Measurements from ENCODE around the gene LENEP. TPM values are rescaled to one million over a fixed set of nuclear protein-coding genes. Genes with fewer than 3 reads are reported as not detected.

The LENEP gene
- polyA plus RNA-seq, 2 of the 4 experiments (the other 2 are of a cell fraction): not detected

DNA sequence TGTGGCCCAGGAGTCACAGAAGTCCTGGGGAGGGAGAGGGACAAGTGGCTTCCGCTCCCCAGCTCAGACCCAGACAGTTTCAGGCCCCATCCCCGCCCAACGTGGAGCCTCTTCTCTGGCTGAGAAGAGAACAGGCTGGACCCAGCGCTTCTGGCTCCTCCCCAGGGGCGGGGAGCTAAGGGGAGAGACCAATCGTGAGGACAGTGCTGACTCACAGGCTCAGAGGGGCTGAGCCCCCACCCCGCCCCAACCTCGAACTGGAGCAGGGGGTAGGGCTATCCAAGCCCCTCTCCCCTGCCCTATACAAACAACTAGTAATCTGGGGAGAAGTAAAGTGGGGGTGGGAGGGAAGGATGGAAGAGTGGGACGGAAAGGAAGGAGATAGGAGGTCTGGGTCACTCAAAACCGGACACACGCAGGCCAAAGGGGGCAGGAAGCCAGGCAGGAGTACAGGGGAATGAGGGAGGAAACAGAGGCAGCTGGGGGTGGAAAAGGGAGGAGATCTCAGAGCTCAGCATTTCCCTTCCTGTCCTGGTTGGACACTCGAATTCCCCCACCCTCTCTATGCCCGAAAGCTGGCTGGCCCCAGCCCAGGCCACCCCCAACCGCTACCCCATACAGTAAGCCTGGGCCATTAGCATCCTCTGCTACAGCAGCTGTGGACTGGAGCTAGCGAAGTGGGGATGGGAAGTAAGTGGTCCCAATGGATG, 22.6 kb upstream of the LENEP start, which contains the start of gene SHC1:
Gene SHC1 (minus strand): TSS at position 117 of the 710 bp plus-strand sequence. CDS start 221 bp downstream, outside the sequence.
- Histone ChIP-seq H3K4me3 (peak within 1 kb of the TSS; percentile 65), H3K4me2 (peak within 1 kb of the TSS; percentile 99), H3K9me3 (no peaks in the 10 kb centered on the region), H3K27ac (peak within 1 kb of the TSS; percentile 98 to 100), H3K4me1 (peaks cover 41% of the 10 kb centered on the region)
- WGBS (ENCODE audit: missing lambda C conversion rate): 6% methylated on average over 8 of the region's 15 CpGs
- ChIA-PET CTCF (interaction anchor here (0.6 to 2.2 kb wide), 5 partner anchors 94 to 981 kb away, joined by 3 to 7 read pairs (median 3); no protein-coding TSS in a partner anchor), POLR2A (interaction anchor here (0.6 to 6.3 kb wide), 15 partner anchors 9 to 370 kb away, joined by 3 to 91 read pairs (median 6); partner anchors contain the start of genes ADAM15, FLAD1, LENEP and PBXIP1)
- FAIRE-seq (no peak), ATAC-seq (peak; percentile 54 to 74), DNase-seq (ENCODE audit: low read depth in 1 of 2, low spot score in 1 of 2) (peak; percentile 93 to 94)
- TF ChIP-seq MAFK (IDR thresholded peaks at IDR 0.05; ENCODE audit: partially characterized antibody): peak; percentile 63
- TF ChIP-seq, protein P1, sequence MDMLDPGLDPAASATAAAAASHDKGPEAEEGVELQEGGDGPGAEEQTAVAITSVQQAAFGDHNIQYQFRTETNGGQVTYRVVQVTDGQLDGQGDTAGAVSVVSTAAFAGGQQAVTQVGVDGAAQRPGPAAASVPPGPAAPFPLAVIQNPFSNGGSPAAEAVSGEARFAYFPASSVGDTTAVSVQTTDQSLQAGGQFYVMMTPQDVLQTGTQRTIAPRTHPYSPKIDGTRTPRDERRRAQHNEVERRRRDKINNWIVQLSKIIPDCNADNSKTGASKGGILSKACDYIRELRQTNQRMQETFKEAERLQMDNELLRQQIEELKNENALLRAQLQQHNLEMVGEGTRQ (IDR thresholded peaks at IDR 0.05): no peak
- no peak for TF ChIP-seq ESRRA (IDR thresholded peaks at IDR 0.05; ENCODE audit: borderline replicate concordance, low read length)
- peak; percentile 71; the same call in 1 of the 2 replicates for TF ChIP-seq TP53 (CRISPR knock-in tag; IDR thresholded peaks at IDR 0.05)
- no peak for TF ChIP-seq CHD4 (IDR thresholded peaks at IDR 0.05; ENCODE audit: borderline replicate concordance)
- no peak for TF ChIP-seq CBX8 (IDR thresholded peaks at IDR 0.05)
- peak; percentile 83; the same call in 1 of the 2 replicates for TF ChIP-seq MAZ (IDR thresholded peaks at IDR 0.05; ENCODE audit: borderline replicate concordance, low read depth, low read length)
- 0 out of 2 replicates have a peak, but pooled peaks have one; percentile 11 for TF ChIP-seq GATA3 (IDR thresholded peaks at IDR 0.05; ENCODE audit: borderline replicate concordance)
- peak; percentile 94 for TF ChIP-seq POLR2A (IDR thresholded peaks at IDR 0.05; ENCODE audit: low read length)
- peak; percentile 28; the same call in 1 of the 2 replicates for TF ChIP-seq HEYL (CRISPR knock-in tag; IDR thresholded peaks at IDR 0.05)
- 0 out of 2 replicates have a peak, but pooled peaks have one; percentile 14 for TF ChIP-seq HOXB5 (CRISPR knock-in tag; IDR thresholded peaks at IDR 0.05)
- TF ChIP-seq EHMT2 (IDR thresholded peaks at IDR 0.05; ENCODE audit: low read depth): no peak
- TF ChIP-seq, protein P2, sequence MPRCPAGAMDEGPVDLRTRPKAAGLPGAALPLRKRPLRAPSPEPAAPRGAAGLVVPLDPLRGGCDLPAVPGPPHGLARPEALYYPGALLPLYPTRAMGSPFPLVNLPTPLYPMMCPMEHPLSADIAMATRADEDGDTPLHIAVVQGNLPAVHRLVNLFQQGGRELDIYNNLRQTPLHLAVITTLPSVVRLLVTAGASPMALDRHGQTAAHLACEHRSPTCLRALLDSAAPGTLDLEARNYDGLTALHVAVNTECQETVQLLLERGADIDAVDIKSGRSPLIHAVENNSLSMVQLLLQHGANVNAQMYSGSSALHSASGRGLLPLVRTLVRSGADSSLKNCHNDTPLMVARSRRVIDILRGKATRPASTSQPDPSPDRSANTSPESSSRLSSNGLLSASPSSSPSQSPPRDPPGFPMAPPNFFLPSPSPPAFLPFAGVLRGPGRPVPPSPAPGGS (IDR thresholded peaks at IDR 0.05): peak; percentile 79; the same call in 2 of the 3 replicates
- 0 out of 2 replicates have a peak, but pooled peaks have one; percentile 42 for TF ChIP-seq TFCP2L1 (CRISPR knock-in tag; IDR thresholded peaks at IDR 0.05)
- TF ChIP-seq RARB (CRISPR knock-in tag; IDR thresholded peaks at IDR 0.05): 0 out of 2 replicates have a peak, but pooled peaks have one; percentile 27
- TF ChIP-seq HOXA7 (CRISPR knock-in tag; IDR thresholded peaks at IDR 0.05): 0 out of 2 replicates have a peak, but pooled peaks have one; percentile 70
- TF ChIP-seq HOXB13 (CRISPR knock-in tag; IDR thresholded peaks at IDR 0.05; ENCODE audit: low read depth): no peak
- TF ChIP-seq, protein P3, sequence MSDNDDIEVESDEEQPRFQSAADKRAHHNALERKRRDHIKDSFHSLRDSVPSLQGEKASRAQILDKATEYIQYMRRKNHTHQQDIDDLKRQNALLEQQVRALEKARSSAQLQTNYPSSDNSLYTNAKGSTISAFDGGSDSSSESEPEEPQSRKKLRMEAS (IDR thresholded peaks at IDR 0.05): peak; percentile 26
- TF ChIP-seq POLR2AphosphoS2 (conservative IDR thresholded peaks at IDR 0.05; ENCODE audit: low read length): no peak
- TF ChIP-seq FOSL2 (IDR thresholded peaks at IDR 0.05): 0 out of 2 replicates have a peak, but pooled peaks have one; percentile 23
- peak; percentile 81 for TF ChIP-seq FOSL2 (CRISPR knock-in tag; IDR thresholded peaks at IDR 0.05)
- TF ChIP-seq RCOR1 (IDR thresholded peaks at IDR 0.05; ENCODE audit: low read depth, low read length): no peak
- TF ChIP-seq JUN (IDR thresholded peaks at IDR 0.05): peak; percentile 83 to 89
- 0 out of 2 replicates have a peak, but pooled peaks have one; percentile 32 for TF ChIP-seq EHF (CRISPR knock-in tag; IDR thresholded peaks at IDR 0.05)
- no peak for TF ChIP-seq SMC3 (IDR thresholded peaks at IDR 0.05)

Measured in A549 (cell line).